ENCODE results near the gene APOB.

APOB gene

DNA sequence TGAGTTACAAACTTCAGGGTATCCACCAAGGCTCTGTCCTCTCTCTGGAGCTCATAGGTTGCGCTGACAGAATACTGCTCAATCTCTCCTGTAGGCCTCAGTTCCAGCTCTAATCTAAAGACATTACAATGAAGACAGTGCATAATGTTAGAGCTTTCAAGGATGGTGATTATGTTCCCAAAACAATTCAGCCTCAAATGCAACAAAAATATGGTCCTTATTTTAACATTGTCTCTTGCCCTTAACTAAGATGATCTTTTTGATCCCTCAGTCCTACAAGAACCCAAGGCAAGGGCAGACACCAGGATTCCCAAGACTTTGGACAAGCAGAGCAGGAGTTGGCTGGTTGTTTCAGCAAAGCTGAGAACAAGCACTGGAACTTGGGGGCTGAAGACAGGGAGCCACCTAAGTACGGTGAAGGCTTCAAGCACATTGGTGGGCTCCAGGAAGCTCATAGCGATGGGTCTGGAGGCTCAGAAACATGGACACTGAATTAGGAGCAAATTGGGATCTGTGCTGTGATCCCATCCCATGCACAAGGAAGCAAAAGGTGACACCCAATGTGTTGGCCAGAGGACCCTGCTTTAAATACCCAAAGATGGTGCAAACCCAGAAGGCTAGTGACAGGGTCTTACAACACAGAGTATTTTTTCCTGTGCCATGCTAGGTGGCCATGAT lies 24.7 kb downstream of the APOB start:
- no peak for DNase-seq (ENCODE audit: low read depth)

DNA sequence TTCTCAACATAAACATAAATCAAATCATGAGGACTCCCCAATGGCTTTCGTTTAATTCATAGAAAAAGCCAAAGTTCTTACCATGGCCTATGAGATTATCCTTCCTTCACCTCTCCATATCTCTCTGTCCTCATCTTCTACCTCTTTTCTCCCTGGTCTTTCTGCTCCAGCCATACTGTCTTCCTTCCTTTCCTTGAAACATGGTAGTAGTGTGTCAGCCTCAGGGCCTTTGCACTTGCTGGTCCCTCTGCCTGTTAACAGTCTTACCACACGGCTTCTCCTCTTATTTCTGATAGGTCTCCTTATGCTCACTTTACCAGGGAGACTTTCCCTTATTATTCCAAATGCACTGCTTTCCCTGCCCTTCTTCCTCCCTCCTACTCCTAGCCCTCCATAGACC lies 25.6 kb downstream of the APOB start:
- no peak for DNase-seq (ENCODE audit: low read depth)

DNA sequence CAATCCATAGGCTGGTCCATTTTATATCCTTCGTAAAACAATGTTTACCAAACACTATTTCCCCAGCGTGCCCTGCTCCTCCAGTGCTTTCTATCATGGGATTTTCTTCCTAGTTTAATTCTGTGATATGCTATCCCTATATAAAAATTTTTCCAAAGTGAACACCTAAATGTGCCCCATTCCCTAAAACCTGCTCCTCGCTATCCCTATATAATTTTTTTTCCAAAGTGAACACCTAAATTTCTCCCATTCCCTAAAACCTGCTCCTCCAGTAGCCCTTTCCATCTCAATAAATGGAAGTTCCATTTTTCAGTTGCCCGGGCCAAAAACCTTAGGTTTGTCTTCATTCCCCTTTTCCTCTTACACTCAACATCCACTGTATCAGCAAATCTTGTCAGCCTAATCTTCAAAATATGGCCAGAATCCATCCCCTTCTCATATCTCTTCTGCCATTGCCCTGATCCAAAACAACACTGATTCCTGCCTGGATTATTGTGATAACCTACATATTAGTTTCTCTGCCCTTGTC lies 26.1 kb downstream of the APOB start:
- no peak for DNase-seq (ENCODE audit: low read depth)

DNA sequence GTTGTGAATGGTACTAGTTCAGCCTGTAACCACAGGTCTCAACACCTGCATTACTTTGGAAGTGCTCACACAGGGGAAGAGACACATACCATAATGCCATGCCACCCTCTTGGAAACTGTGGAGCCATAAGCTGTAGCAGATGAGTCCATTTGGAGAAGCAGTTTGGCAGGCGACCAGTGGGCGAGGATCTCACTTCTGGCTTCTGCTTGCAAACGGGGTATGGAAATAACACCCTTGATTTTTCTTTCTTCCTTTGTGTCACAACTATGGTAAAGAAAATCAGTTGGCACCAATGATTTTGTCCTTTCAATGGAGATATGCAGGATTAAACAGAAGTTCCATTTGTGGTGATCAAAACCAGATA lies 28.6 kb downstream of the APOB start:
- no peak for DNase-seq (ENCODE audit: low read depth)

DNA sequence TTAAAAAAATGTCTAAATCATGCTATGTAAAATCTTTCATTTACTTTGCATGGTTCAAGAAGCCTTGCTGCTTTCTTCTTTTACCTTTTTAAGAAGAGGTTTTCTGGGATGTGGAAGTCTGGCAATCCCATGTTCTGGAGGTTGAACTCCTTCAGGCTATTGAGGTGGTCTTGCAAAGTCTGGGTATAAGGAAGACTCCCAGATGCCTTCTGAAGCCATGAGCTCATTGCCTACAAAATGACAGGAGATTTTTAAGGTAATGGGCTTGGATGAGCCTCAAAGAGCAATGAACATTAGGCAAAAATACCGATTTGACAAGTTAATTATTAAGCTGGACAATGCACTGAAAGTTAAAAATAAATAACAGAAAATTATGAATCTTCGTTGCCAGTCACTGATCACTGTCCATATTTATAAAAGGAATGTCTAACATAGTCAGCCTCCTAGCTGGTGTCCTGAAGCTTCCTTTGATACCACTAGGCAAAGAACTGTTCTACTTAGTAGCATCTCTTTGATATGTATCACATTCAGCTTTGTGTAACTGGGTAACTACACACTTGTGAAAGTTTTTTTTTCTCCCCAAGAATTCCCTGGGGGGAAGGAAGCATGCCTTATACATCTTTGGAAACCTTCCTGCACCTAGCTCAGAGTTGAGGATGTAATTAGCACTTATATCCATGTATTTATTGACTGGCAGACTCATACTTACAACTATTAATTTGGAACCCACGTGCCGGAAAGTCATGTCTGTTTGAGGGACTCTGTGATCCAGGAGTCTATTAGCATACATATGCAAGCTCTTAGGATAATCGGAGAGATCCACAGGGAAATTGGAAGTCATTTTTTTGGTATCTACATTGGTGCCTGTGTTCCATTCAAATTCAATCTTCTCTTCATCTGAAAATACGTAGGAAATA lies 29.3 kb downstream of the APOB start:
- DNase-seq (ENCODE audit: low read depth) = no peak

DNA sequence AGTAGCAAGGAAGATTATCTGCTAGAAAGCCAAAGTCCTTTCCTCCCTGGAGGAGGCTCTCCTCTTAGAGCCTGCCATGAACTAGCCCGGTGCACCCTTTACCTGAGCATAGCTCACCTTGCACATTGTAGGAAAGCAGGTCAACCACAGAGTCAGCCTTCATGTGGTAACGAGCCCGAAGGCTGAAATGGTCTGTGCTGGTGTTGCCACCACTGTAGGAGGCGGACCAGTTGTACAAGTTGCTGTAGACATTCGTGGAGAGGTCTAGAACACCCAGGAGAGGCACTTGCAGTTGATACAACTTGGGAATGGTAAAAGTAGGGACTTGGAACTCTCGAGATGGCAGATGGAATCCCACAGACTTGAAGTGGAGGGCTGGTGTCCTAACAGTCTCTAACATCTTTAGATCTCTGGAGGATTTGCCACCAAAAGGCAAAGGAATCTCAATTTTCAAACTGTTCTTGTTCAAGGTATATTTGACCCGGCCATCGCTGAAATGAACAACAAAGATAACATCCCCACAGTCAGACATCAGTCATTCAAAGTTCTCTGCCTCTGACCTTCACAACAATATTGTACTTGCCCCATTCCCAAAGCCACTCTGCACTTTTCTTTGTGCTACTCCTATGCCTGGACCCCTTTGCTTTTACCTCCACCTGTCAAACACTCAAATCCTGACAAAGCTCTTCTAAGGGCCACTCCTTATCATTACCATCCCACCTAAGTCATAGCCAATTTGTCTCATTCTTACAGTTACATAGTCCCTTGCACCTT lies 30.6 kb downstream of the APOB start:
- no peak for DNase-seq (ENCODE audit: low read depth)

DNA sequence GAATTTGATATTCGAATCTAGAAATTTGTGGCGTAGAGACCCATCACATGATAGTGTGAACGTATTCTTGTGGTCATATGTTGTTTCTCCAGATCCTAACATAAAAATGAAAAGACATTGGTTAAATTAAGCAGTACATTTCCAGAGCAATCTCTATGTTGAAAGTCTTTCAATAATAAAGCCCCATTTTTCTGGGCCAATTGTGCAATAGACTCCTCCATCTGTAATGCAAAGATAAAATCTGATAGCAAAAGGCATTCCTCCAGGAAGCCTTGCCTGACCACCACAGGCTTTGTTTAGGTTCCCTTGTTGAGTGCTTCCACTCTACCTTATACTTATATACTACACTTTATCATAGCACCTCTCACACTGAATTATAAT lies 31.3 kb downstream of the APOB start:
- no peak for DNase-seq (ENCODE audit: low read depth)

DNA sequence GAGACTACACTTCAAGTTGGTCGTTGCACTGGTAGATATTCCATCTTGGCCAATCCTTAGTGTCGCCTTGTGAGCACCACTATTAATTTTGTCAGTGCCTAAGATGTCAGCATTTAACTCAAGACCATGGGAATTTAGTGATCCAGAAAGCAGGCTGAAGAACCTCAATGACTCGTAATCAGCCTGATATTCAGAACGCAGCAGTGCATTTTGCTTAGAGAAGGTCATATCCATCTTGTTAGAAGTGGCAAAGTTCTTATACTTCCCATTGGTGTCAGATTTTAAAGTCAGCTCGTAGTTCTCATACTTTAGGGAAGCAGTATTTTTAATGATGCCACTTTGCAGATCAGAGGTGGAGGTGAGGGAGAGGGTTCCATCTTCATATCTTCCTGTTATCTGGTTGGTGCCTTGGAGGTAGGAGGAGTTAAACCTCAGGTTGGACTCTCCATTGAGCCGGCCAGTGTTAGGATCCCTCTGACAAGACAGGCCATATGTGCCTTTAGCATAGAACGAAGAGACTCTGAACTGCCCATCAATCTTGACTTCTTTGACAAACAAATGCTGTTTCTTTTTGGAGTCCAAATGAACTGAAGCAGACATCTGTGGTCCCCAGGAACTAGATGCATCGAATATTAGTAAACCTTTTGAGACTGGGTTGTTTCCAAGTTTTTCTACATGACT lies 31.9 kb downstream of the APOB start:
- DNase-seq (ENCODE audit: low read depth) = no peak

DNA sequence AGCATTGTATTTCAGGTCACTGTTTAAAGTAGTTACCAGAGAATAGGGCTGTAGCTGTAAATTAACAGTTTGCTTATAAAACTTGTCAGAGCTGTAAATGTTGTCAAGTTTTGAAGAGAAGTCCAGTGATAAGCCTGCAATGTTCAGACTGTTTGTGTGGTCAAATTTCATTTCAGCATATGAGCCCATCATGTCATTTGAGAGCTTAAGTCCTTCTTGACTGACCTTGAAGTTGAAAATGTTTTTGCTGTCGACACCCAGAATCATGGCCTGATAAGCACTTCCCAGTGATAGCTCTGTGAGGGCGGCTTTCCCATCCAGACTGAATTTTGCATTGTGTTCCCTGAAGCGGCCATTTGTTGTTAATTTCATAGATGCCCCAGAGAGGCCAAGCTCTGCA lies 32.4 kb downstream of the APOB start:
- no peak for DNase-seq (ENCODE audit: low read depth)

DNA sequence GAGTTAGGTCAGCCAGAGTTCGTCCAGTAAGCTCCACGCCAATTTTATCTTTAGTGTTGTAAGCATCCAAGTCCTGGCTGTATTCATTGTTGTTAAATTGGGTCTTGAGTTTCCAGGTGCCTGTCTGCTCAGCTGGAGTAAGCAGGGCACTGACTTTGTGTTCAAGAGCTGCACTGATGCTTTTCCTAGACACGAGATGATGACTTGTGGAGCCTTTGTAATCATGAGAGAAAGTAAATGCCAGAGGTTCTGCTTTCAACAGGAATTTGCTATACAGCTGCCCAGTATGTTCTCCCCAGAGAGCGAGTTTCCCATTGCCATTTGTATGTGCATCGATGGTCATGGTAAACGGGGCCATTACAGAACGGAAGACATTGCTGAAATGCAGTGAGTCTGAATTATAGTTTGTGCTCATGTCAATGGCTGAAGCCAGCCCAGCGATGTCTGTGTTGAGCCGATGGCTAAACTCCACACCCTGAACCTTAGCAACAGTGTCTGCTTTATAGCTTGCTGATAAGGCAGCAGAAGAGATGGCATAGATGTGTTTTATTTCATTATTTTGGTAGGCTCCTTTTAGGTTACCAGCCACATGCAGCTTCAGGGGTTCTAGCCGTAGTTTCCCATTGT lies 32.9 kb downstream of the APOB start:
- DNase-seq (ENCODE audit: low read depth) = no peak

DNA sequence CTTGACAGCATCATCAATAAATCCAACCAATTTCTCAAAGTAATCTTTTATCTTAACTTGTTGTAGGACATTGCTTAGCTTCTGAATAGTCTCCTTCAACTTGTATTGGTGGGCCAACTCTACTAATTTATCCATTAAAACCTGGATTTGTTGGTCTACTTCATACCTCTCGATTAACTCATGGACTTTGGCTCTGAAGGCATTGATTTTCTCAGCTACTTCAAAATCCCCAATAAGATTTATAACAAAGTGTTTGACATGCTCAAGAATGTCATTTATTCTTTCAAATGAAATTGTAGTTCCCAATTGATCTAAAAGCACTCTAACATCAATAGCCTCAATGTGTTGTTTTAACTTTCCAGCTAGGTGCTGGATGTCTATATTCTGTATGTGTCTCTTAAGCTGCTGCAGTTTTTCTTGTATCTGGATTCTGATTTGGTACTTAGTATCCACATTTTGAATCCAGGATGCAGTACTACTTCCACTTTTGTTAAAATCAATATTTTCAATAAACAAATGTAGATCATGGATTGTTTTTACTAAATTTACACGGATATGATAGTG lies 34.1 kb downstream of the APOB start:
- DNase-seq (ENCODE audit: low read depth) = no peak

DNA sequence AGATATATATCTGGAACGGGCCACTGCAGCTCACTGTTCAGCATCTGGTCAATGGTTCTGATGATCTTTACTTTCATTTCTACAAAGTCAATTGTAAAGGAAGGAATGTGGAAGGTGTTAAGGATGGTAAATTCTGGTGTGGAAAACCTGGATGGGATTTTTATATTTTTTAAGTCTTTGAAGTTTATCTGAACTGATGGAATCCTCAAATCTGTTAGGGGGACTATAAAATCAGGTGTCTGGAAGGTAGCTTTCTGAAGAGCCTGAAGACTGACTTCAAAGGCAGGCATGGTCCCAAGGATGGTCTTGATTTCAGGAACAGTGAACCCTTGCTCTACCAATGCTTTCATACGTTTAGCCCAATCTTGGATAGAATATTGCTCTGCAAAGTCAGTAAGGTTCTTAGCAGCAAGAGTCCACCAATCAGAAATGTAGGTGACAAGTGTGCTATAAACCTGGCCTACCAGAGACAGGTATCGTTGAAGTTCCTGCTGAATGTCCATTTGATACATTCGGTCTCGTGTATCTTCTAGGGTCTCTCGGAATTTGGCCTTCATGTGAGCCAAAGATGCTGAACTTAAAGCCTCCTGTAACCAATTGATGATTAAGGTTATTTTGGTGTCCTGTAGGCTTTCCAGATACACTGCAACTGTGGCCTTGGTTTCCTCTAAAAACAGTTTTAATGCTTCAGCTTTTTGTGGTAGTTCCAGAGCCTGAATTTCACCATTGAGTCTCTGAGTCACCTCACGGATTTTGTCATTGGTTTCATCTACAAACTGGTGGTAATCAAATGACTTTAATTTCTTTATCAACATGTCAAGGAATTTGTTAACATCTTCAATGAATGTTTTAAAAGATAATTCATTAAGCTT lies 34.8 kb downstream of the APOB start:
- no peak for DNase-seq (ENCODE audit: low read depth)

DNA sequence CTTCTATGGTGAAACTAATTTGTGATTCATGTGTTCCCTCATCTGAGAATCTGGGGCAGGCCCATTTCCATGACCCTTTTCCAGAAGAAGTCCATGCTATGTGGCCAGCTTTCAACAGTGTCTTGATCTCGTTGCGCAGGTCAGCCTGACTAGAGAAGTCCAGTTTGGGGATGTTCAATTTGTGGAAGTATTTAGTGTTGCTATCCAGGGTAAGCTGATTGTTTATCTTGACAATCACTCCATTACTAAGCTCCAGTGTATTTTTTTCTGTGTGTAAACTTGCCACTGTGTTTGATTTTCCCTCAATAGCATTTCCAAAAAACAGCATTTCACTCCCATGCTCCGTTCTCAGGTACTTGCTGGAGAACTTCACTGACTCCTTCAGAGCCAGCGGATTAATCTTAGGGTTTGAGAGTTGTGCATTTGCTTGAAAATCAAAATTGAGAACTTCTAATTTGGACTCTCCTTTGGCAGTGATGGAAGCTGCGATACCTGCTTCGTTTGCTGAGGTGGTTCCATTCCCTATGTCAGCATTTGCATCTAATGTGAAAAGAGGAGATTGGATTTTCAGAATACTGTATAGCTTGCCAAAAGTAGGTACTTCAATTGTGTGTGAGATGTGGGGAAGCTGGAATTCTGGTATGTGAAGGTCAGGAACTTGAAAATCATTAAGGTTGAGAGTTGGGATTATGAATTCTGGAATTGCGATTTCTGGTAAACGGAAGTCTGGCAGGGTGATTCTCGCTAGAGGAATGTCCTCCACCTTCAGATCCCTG lies 35.7 kb downstream of the APOB start:
- no peak for DNase-seq (ENCODE audit: low read depth)

DNA sequence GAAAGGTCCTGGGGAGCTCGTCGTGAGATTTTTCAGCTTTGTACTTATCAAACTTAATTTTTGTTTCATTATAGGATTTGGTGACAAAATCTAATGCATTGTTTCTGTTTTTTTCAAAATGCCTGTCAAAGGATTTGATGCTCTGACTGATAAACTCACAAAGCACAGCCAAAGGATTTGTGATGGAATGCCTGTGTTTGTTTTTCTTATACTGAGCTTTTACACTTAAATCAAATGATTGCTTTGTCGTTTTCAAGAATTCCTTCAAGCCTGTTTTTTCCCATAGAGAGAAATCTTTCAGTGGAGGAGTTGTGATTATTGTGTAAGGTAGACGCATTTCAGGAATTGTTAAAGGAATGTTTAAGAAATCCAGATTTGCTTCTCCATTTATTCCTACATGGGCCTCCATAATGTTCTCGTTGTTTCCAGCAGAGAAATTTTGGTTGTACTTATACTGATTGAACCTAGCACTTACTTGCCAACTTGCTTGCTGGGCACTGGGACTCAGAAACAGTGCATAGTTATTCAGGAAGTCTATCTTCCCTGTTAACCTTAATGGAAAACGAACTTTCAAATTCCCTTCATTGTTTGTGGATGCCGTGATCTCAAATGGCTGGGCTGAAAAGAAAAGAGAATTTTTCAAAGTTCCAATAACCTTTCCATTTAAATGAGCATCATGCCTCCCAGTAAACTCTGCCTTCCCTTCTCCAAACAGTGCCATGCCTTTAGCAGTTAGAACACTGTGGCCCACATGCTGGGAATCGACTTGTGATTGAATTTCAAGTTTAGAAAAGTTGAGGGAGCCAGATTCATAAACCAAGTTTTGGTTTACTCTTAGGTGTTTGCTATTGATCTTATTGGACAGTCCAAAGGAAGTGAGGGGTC lies 36.5 kb downstream of the APOB start:
- DNase-seq (ENCODE audit: low read depth) = no peak

DNA sequence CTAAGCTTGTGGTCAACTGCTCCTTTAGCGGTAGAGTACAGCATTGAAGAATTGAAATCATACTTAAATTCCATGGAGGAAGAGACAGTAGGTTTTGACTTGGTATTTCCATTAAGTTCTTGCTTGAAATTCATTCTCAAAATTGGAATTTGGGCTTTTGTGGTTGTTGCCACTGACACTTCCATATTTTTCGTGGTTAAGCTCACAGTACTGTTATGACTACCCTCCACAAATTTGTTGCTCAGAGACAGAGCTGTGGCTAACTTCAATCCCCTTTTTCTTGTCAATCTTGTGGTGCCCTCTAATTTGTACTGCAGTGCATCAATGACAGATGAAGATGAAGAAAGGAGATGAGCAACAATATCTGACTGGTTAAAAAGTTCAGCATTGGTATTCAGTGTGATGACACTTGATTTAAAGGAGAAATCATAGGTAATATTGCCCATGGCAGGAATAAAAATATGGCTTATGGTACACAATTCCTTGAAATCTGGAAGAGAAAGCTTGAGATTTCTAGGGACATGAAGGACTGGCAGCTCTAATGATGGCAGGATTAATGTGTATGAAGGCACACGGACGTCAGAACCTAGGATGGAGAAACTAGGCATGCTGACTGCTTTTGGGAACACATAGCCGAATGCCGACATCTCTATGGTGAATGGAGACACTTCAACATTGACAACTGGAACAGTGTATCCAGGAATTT lies 37.3 kb downstream of the APOB start:
- no peak for DNase-seq (ENCODE audit: low read depth)

DNA sequence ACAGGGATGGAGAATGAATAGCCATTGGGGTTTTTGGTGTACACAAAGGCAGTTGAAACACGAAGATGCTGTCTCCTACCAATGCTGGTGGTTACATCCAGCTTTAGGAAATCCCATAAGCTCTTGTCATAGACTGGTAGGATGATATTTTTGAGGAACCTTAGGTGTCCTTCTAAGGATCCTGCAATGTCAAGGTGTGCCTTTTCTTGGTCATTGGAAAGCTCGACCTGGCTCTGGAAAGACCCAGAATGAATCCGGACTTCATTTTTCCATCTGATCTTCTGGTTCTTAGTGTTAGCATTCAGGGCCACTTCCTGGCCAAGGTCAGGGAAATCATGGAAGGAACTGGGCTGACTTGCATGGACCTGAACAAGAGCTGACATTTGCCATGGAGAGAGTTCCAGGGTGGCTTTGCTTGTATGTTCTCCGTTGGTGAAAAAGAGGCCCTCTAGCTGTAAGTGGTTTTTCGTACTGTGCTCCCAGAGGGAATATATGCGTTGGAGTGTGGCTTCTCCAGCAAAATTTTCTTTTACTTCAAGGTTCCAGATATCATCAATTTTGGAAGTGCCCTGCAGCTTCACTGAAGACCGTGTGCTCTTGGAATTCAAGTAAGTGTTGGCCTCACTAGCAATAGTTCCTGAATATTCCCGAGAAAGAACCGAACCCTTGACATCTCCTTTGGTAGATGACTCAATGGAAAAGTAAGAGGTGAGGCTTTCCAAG lies 38.0 kb downstream of the APOB start:
- DNase-seq (ENCODE audit: low read depth) = no peak

DNA sequence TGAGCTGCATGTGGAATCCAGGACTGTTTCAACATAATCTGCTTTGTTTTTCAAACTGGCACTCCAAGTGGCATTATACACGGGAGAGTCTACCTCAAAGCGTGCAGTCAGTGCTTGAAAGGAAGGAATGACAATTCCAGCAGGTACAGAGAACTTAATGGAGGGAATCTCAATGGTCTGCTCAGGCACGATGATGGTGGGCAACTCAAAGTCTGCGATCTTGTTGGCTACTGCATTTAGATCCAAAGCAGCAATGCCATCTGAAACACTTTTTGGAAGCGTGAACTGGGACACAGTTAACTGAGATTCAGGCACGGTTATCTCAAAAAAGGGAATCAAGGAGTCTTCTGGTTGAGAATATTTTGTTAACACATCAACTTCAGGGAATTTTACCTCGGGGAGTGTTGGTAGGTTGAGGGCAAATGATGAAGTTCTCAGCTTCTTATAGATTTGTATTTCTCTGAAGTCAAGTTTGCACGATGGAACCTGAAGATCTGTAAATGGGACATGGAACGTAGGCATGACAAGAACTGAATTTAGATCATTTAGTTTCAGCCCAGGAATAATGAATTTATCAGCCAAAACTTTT lies 38.7 kb downstream of the APOB start:
- no peak for DNase-seq (ENCODE audit: low read depth)
